ENCODE data around the gene TCF21. TPM values are rescaled to one million over a fixed set of nuclear protein-coding genes. Genes with fewer than 3 reads are reported as not detected.

TCF21 gene
- total and polyA plus RNA-seq, 2 of the 13 experiments (the other 11 are each of a cell fraction or from before 2014, with no cell fraction given) = not detected

- Histone ChIP-seq H3K27ac (ENCODE audit: extremely low read length, insufficient read depth, low read length) (no peak overlapping the region), H3K79me2 (ENCODE audit: insufficient read depth, low read length) (no peaks in the 10 kb centered on the region), H3K27me3 (ENCODE audit: control insufficient read depth in 1 of 2, insufficient read depth in 2 of 2, low read length in 2 of 2) (peaks cover 3 to 33% of the 10 kb centered on the region in 2 experiments), H4K20me1 (ENCODE audit: insufficient read depth, low read length) (no peaks in the 10 kb centered on the region), H3K9ac (ENCODE audit: insufficient read depth, low read depth, low read length) (no peak overlapping the region), H3K4me2 (ENCODE audit: low read depth, low read length) (no peak overlapping the region), H2AFZ (ENCODE audit: low read length) (no peak overlapping the region), H3K4me3 (replicated peaks in 1 of 3; ENCODE audit: insufficient read depth in 1 of 3, low read depth in 2 of 3, low read length in 3 of 3) (no peak overlapping the region), H3K36me3 (replicated peaks in 1 of 2; ENCODE audit: control insufficient read depth in 1 of 2, insufficient read depth in 2 of 2, low read length in 2 of 2) (no peaks in the 10 kb centered on the region), H3K9me3 (ENCODE audit: low read length) (no peaks in the 10 kb centered on the region), H3K4me1 (ENCODE audit: insufficient read depth, low read length) (peaks cover 11% of the 10 kb centered on the region)
- DNase-seq (ENCODE audit: low spot score) (no peak), FAIRE-seq (no peak), ATAC-seq (no peak)
- intact Hi-C loops (cut with micrococcal nuclease; ENCODE audit: unreplicated experiment) = no loop called here
- no TSS peak for BruUV-seq (replicated peaks)
- POLR2A ChIA-PET = no interaction called here
- CTCF ChIA-PET (ENCODE audit: low intra/inter-chr PET ratio, low total read pairs) = no interaction called here
- in situ Hi-C loops (cut with HindIII; ENCODE audit: extremely low pct_ligation_motif_present, low pct_unique_long_range_greater_than_20kb) = no loop called here
- TF ChIP-seq REXO4 (CRISPR knock-in tag; IDR thresholded peaks at IDR 0.05; ENCODE audit: borderline replicate concordance) = no peak
- TF ChIP-seq HNRNPLL (IDR thresholded peaks at IDR 0.05; ENCODE audit: low read depth, low read length, poor library complexity, severe bottlenecking) = no peak
- TF ChIP-seq HES4 (CRISPR knock-in tag; IDR thresholded peaks at IDR 0.05; ENCODE audit: borderline replicate concordance) = no peak
- TF ChIP-seq MLLT10 (CRISPR knock-in tag; IDR thresholded peaks at IDR 0.05) = no peak
- no peak for TF ChIP-seq ZNF609 (CRISPR knock-in tag; IDR thresholded peaks at IDR 0.05; ENCODE audit: borderline replicate concordance)
- TF ChIP-seq ZNF350 (CRISPR knock-in tag; IDR thresholded peaks at IDR 0.05; ENCODE audit: borderline replicate concordance, low read depth) = no peak
- no peak for TF ChIP-seq ZNF367 (CRISPR knock-in tag; IDR thresholded peaks at IDR 0.05; ENCODE audit: borderline replicate concordance)
- TF ChIP-seq HOXD1 (CRISPR knock-in tag; IDR thresholded peaks at IDR 0.05) = no peak
- no peak for TF ChIP-seq RXRB (CRISPR knock-in tag; IDR thresholded peaks at IDR 0.05; ENCODE audit: borderline replicate concordance)
- no peak for TF ChIP-seq DZIP1 (CRISPR knock-in tag; IDR thresholded peaks at IDR 0.05)
- TF ChIP-seq HNF4G (IDR thresholded peaks at IDR 0.05; ENCODE audit: borderline replicate concordance, low read depth, low read length) = no peak
- TF ChIP-seq HNF4G (CRISPR knock-in tag; IDR thresholded peaks at IDR 0.05; ENCODE audit: borderline replicate concordance, low read depth) = no peak
- TF ChIP-seq LRRFIP1 (CRISPR knock-in tag; conservative IDR thresholded peaks at IDR 0.05) = no peak
- TF ChIP-seq TBL1XR1 (IDR thresholded peaks at IDR 0.05; ENCODE audit: borderline replicate concordance, low read length, partially characterized antibody) = no peak
- no peak for TF ChIP-seq SIX4 (CRISPR knock-in tag; IDR thresholded peaks at IDR 0.05)
- TF ChIP-seq ZSCAN31 (CRISPR knock-in tag; IDR thresholded peaks at IDR 0.05; ENCODE audit: low read depth) = no peak
Measured at GRCh38 chr6:133899556-133899955, 10.6 kb downstream of the TCF21 start.
